HepG2 (cell line): ENCODE results near the gene MAPK7. TPM values are rescaled to one million over a fixed set of nuclear protein-coding genes. Genes with fewer than 3 reads are reported as not detected.
A peak's percentile ranks its signal among the peaks of the same experiment; 100 is the strongest.

Experiments
- AGO1 ChIP-seq: fragments of 200-400 bp; formaldehyde crosslinking; IDR thresholded peaks from 2 replicates; pipeline ENCODE4 v1.6.1; 2017; ENCODE audit warnings: mild to moderate bottlenecking, low read depth, low read length, moderate library complexity; ENCODE audit not compliant: poor library complexity, severe bottlenecking
- ARNTL ChIP-seq: sonication (generic); formaldehyde crosslinking; IDR thresholded peaks from 2 replicates; pipeline ENCODE4 v1.4.0; 2020; ENCODE audit warnings: mild to moderate bottlenecking, missing genetic modification reagents
- E2F2 ChIP-seq: sonication (generic); formaldehyde crosslinking; IDR thresholded peaks from 2 replicates; pipeline ENCODE4 v1.4.0; 2020; ENCODE audit warnings: missing genetic modification reagents, borderline replicate concordance
- GFI1 ChIP-seq: sonication (generic); formaldehyde crosslinking; IDR thresholded peaks from 2 replicates; pipeline ENCODE4 v1.5.0; 2020; ENCODE audit warnings: missing genetic modification reagents, mild to moderate bottlenecking, borderline replicate concordance
- HBP1 ChIP-seq: IDR thresholded peaks from 2 replicates; pipeline ENCODE4 v1.6.1; 2016; ENCODE audit warnings: low read depth, control low read depth
- KLF11 ChIP-seq: IDR thresholded peaks from 2 replicates; pipeline ENCODE4 v1.6.1; 2016; ENCODE audit warnings: missing compliant biosample characterization
- NR3C1 ChIP-seq: sonication (generic); formaldehyde crosslinking; IDR thresholded peaks from 2 replicates; pipeline ENCODE4 v1.4.0; 2020; ENCODE audit warnings: missing genetic modification reagents
- PPARG ChIP-seq: conservative IDR thresholded peaks from 2 replicates; pipeline ENCODE4 v1.6.1; 2016; ENCODE audit warnings: missing biosample characterization, missing genetic modification reagents
- SIX1 ChIP-seq: sonication (generic); formaldehyde crosslinking; IDR thresholded peaks from 2 replicates; pipeline ENCODE4 v1.4.0; 2020; ENCODE audit warnings: missing genetic modification reagents, borderline replicate concordance
- TARDBP ChIP-seq: sonication (generic); formaldehyde crosslinking; IDR thresholded peaks from 2 replicates; pipeline ENCODE4 v1.8.0; 2022; ENCODE audit warnings: mild to moderate bottlenecking, missing genetic modification reagents
- THAP8 ChIP-seq: sonication (generic); formaldehyde crosslinking; IDR thresholded peaks from 2 replicates; pipeline ENCODE4 v1.5.1; 2020; ENCODE audit warnings: missing genetic modification reagents, mild to moderate bottlenecking, borderline replicate concordance
- ZBTB1 ChIP-seq: sonication (generic); formaldehyde crosslinking; IDR thresholded peaks from 2 replicates; pipeline ENCODE4 v1.4.0; 2020; ENCODE audit warnings: missing genetic modification reagents, borderline replicate concordance
- ZFY ChIP-seq: sonication (generic); formaldehyde crosslinking; IDR thresholded peaks from 2 replicates; pipeline ENCODE4 v1.4.0; 2020; ENCODE audit warnings: missing genetic modification reagents
- ZMYM3 ChIP-seq: sonication (generic); formaldehyde crosslinking; IDR thresholded peaks from 2 replicates; pipeline ENCODE4 v1.5.1; 2020; ENCODE audit warnings: mild to moderate bottlenecking, missing genetic modification reagents
- ZNF160 ChIP-seq: sonication (generic); formaldehyde crosslinking; IDR thresholded peaks from 2 replicates; pipeline ENCODE4 v1.8.0; 2022; ENCODE audit warnings: mild to moderate bottlenecking, inconsistent platforms, missing genetic modification reagents
- ZNF251 ChIP-seq: sonication (generic); formaldehyde crosslinking; IDR thresholded peaks from 2 replicates; pipeline ENCODE4 v1.9.0; 2021; ENCODE audit warnings: mild to moderate bottlenecking, missing genetic modification reagents
- ZNF496 ChIP-seq: sonication (generic); formaldehyde crosslinking; IDR thresholded peaks from 2 replicates; pipeline ENCODE4 v1.8.1; 2023; ENCODE audit warnings: mild to moderate bottlenecking, moderate library complexity, missing genetic modification reagents; ENCODE audit not compliant: insufficient replicate concordance
- ZNF614 ChIP-seq: IDR thresholded peaks from 2 replicates; pipeline ENCODE4 v1.6.1; 2018; ENCODE audit warnings: missing biosample characterization, missing genetic modification reagents, inconsistent platforms, borderline replicate concordance
- ZNF780A ChIP-seq: sonication (generic); formaldehyde crosslinking; IDR thresholded peaks from 2 replicates; pipeline ENCODE4 v1.8.0; 2022; ENCODE audit warnings: mild to moderate bottlenecking, missing genetic modification reagents, moderate library complexity
- polyA plus RNA-seq, 8 experiments: library from polyadenylated mRNA; depleted of rRNA in 3 of 8; stranded (reverse) in 7 of 8; unstranded in 1 of 8; fragments of >200 nt; fragmentation: Illumina TruSeq in 4 of 8; extraction: Trizol in 4 of 8; gene quantifications; 2 replicates each; pipeline versions ENCODE4 v1.2.1 to v1.2.3, GENCODE V29; 2011 to 2016; ENCODE audit warnings: low read depth in 4 of 8, missing spikeins in 1 of 8, mixed read lengths in 1 of 8; ENCODE audit not compliant: insufficient read depth in 1 of 8
- total RNA-seq, 5 experiments: library from RNA; depleted of rRNA; stranded (reverse); fragments of >200 nt; fragmentation: Illumina TruSeq; extraction: Trizol; gene quantifications; 2 replicates each; pipeline ENCODE4 v1.2.3, GENCODE V29; 2016; ENCODE audit warnings: low read depth in 1 of 5
- TF ChIP-seq, protein P1 (sequence below): sonication (generic); formaldehyde crosslinking; IDR thresholded peaks from 2 replicates; pipeline ENCODE4 v1.4.0; 2020; ENCODE audit warnings: mild to moderate bottlenecking, missing genetic modification reagents
- TF ChIP-seq, protein P2 (sequence below): sonication (generic); formaldehyde crosslinking; IDR thresholded peaks from 2 replicates; pipeline ENCODE4 v1.4.0; 2020; ENCODE audit warnings: mild to moderate bottlenecking, missing genetic modification reagents

The MAPK7 gene
- total and polyA plus RNA-seq, 2 of the 13 experiments (the other 11 are each of a cell fraction or from before 2014, with no cell fraction given): 2.9 to 5.9 TPM

GRCh38 chr17:19338031-19338990 lies 40.0 kb upstream of the MAPK7 start (continued):
- TF ChIP-seq THAP8: no peak
- TF ChIP-seq PPARG (CRISPR knock-in tag): peak; percentile 97
- no peak; the same call in 1 of the 2 replicates for TF ChIP-seq TARDBP (CRISPR knock-in tag)
- TF ChIP-seq GFI1: peak; percentile 9; the same call in 1 of the 2 replicates
- peak; percentile 64; the same call in 1 of the 2 replicates for TF ChIP-seq ZMYM3 (CRISPR knock-in tag)
- no peak for TF ChIP-seq NR3C1 (CRISPR knock-in tag)
- TF ChIP-seq, protein P1, sequence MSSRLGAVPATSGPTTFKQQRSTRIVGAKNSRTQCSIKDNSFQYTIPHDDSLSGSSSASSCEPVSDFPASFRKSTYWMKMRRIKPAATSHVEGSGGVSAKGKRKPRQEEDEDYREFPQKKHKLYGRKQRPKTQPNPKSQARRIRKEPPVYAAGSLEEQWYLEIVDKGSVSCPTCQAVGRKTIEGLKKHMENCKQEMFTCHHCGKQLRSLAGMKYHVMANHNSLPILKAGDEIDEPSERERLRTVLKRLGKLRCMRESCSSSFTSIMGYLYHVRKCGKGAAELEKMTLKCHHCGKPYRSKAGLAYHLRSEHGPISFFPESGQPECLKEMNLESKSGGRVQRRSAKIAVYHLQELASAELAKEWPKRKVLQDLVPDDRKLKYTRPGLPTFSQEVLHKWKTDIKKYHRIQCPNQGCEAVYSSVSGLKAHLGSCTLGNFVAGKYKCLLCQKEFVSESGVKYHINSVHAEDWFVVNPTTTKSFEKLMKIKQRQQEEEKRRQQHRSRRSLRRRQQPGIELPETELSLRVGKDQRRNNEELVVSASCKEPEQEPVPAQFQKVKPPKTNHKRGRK: no peak
- TF ChIP-seq HBP1: no peak
- TF ChIP-seq ZBTB1 (CRISPR knock-in tag): no peak
- no peak for TF ChIP-seq ZNF614 (CRISPR knock-in tag)
- TF ChIP-seq AGO1: no peak
- peak; percentile 76 for TF ChIP-seq ZFY (CRISPR knock-in tag)
- TF ChIP-seq, protein P2, sequence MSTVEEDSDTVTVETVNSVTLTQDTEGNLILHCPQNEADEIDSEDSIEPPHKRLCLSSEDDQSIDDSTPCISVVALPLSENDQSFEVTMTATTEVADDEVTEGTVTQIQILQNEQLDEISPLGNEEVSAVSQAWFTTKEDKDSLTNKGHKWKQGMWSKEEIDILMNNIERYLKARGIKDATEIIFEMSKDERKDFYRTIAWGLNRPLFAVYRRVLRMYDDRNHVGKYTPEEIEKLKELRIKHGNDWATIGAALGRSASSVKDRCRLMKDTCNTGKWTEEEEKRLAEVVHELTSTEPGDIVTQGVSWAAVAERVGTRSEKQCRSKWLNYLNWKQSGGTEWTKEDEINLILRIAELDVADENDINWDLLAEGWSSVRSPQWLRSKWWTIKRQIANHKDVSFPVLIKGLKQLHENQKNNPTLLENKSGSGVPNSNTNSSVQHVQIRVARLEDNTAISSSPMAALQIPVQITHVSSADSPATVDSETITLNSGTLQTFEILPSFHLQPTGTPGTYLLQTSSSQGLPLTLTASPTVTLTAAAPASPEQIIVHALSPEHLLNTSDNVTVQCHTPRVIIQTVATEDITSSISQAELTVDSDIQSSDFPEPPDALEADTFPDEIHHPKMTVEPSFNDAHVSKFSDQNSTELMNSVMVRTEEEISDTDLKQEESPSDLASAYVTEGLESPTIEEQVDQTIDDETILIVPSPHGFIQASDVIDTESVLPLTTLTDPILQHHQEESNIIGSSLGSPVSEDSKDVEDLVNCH (CRISPR knock-in tag): no peak
- no peak for TF ChIP-seq ARNTL
- no peak for TF ChIP-seq ZNF780A (CRISPR knock-in tag)
- TF ChIP-seq ZNF496: no peak
- peak; percentile 84 for TF ChIP-seq ZNF160 (CRISPR knock-in tag)
- no peak for TF ChIP-seq KLF11 (CRISPR knock-in tag)
- no peak for TF ChIP-seq ZNF251 (CRISPR knock-in tag)
- TF ChIP-seq E2F2 (CRISPR knock-in tag): no peak
- TF ChIP-seq SIX1 (CRISPR knock-in tag): no peak
